ENCODE results near the gene C1orf232.

DNA sequence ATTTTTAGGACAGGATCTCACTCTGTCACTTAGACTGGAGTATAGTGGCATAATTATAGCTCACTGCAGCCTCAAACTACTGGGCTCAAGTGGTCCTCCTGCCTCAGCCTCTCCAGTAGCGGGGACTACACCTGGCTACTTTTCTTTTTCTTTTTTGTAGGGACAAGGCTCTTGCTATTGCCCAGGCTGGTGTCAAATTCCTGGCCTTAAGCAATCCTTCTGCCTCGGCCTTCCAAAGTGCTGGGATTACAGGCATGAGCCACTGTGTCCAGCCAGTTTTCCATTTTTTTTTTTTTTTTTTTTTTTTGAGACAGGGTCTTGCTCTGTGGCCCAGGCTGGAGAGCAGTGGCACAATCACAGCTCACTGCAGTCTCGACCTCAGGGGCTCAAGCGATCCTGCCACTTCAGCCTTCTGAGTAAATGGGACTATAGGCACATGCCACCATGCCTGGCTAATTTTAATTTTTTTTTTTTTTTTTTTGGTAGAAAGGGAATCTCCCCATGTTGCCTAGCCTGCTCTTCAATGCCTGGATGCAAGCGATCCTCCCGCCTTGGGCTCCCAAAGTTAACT lies 44.7 kb upstream of the C1orf232 start:
- TF ChIP-seq SUZ12 (IDR thresholded peaks at IDR 0.05; ENCODE audit: extremely low read depth, insufficient read depth, insufficient read length) (no peak), YY1 (IDR thresholded peaks at IDR 0.05; ENCODE audit: insufficient read depth, insufficient read length) (no peak), ZNF274 (IDR thresholded peaks at IDR 0.05; ENCODE audit: low read depth, low read length) (no peak)
